Measurements from ENCODE around the gene PTTG2. TPM values are rescaled to one million over a fixed set of nuclear protein-coding genes. Genes with fewer than 3 reads are reported as not detected.

Gene PTTG2
- total RNA-seq, 2 experiments from 2014 or later, result 0.94 to 2.0 TPM

DNA sequence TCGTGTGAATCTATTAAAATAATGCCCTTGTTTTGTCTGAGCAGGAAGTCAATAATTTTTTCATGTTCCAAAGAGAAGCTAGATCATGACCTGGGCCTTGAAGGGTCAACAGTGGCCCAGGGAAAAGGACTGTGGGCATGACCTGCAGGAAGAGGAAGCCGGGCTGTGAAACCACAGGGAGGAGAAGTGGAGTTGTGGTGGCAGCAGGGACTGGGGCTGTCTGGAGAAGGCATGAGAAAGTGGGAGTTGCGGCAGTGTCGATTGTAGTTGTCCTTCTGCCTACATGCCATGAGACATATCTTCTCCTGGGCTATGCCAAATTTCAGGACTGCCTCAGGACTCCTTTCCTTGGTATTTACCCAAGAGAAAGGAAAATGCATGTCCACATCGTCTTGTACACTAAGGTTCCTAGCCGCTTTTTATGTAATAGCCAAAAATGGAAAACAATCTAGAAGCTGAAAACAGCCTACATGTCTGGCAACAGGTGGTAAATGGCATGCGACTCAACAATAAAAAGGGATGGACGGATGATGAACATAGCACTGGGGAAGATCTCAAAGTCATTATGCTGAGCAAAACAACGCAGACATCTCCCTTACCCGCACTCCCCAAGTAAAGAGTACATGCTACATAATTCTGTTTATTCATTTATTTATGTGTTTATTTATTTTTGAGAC is 13.6 kb upstream of the PTTG2 start:
- POLR2A ChIA-PET, result no interaction called here
- peaks cover 45% of the 10 kb centered on the region for H3K36me3 Mint-ChIP-seq
- ATAC-seq (ENCODE audit: low read depth) (no peak), DNase-seq (no peak)
- no peak overlapping the region for H3K27ac Mint-ChIP-seq
- no peaks in the 10 kb centered on the region for H3K27me3 Mint-ChIP-seq
- H3K4me3 Mint-ChIP-seq, result no peak overlapping the region
- peaks cover 14% of the 10 kb centered on the region for H3K9me3 Mint-ChIP-seq
- H3K4me1 Mint-ChIP-seq, result peaks cover 16% of the 10 kb centered on the region

DNA sequence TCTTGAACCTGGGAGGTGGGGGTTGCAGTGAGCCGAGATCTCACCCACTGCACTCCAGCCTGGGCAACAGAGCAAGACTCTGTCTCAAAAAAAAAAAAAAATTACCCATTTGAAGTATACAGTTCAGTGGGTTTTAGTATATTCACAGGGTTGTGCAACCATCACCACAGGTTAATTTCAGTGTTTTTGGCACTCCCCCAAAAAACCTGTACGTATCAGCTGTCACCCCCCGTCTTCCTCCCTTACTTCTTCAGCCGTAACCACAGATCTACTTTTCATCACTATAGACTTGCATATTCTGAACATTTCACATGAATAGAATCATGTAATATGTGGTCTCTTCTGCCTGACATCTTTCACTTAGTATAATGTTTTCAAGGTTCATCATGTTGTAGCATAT is 11.7 kb upstream of the PTTG2 start:
- H3K4me1 Mint-ChIP-seq, result peaks cover 14% of the 10 kb centered on the region
- no peak overlapping the region for H3K4me3 Mint-ChIP-seq
- H3K36me3 Mint-ChIP-seq, result peaks cover 51% of the 10 kb centered on the region
- no peak overlapping the region for H3K27ac Mint-ChIP-seq
- H3K9me3 Mint-ChIP-seq, result peaks cover 8% of the 10 kb centered on the region
- H3K27me3 Mint-ChIP-seq, result no peaks in the 10 kb centered on the region
- DNase-seq (no peak), ATAC-seq (ENCODE audit: low read depth) (no peak)
- POLR2A ChIA-PET, result no interaction called here

DNA sequence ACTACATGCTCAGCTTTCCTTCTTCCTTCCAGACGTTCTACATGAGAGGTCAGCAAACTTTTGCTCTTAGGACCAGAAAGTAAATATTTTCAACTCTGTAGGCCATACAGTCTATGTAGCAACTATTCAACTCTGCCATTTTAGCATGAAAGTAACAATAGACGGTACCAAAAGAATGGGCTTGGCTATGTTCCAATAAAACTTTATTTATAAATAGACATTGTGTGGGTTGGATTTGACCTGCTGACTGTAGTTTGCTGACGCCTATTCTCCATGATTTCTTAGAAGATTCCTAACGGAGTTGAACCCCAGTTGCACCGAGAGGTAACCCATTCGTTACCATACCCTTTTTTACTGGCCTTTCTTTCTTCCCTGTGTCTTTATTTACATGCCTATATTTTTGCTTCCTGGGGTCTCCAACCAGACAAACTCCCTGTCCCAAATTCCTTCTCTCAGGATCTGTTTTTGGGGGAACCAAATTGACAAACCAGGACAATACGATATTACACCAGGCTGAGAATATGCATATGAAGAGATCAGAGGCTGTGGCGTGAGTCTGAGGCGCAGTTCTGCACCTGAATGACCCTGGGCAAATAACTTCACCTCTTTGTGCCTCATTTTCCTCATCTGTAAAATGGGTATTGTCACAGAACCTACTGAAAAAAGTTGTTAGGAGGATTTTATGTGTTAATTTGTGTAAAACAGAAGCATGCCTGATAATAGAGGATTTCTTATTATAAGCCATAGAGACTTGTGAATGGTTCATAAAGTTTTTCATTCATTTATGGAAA is 10.4 kb upstream of the PTTG2 start:
- DNase-seq (no peak), ATAC-seq (ENCODE audit: low read depth) (no peak)
- peaks cover 61% of the 10 kb centered on the region for H3K36me3 Mint-ChIP-seq
- no peak overlapping the region for H3K4me3 Mint-ChIP-seq
- H3K27ac Mint-ChIP-seq, result no peak overlapping the region
- H3K9me3 Mint-ChIP-seq, result peaks cover 9% of the 10 kb centered on the region
- POLR2A ChIA-PET, result no interaction called here
- H3K27me3 Mint-ChIP-seq, result no peaks in the 10 kb centered on the region
- peaks cover 14% of the 10 kb centered on the region for H3K4me1 Mint-ChIP-seq

DNA sequence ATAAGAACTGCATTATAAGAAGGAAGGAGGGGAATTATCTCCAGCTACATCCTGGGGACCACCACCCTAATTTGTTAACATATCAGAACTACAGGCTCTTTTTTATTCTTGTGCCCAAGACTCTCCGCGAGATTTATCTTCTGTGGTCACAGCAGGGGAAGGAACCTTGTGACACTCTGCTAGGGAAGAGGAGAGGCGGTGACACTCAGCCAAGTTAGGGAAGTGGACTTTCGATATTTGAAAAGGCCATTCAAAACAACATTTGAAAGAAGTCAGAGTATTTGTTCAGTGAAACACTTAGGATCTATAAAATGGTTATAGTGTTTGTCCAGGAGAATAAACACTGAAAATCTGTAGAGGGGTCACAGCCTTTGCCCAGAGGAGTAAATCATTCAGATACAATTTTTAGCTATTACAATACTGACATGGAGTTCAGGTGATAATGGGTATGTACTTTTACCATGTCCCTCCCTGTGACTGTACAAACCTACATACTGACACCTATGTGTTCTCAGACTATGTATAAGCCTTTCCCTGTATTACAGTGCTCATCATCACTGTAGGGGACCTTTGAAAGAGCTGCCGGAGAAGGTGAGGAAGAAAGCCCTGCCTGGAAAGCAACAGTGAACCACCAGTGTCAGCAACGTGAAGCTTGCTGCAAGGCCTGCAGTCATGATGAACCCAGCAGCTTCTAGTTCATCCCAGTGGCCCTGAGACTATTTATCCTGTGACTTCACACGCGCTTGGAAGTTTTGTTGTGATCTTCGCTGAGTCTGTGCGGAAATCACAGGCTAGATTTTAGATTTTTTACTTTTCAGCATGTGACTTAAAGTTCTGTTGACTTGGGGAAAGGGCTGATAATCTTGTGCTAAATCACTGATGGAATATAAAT is 8.5 kb upstream of the PTTG2 start:
- Mint-ChIP-seq H3K9me3 (peaks cover 9% of the 10 kb centered on the region), H3K27me3 (no peaks in the 10 kb centered on the region), H3K27ac (no peak overlapping the region), H3K4me3 (no peak overlapping the region), H3K4me1 (peaks cover 7% of the 10 kb centered on the region), H3K36me3 (peaks cover 56% of the 10 kb centered on the region)
- no peak for DNase-seq
- no peak for ATAC-seq (ENCODE audit: low read depth)
- POLR2A ChIA-PET, result no interaction called here

DNA sequence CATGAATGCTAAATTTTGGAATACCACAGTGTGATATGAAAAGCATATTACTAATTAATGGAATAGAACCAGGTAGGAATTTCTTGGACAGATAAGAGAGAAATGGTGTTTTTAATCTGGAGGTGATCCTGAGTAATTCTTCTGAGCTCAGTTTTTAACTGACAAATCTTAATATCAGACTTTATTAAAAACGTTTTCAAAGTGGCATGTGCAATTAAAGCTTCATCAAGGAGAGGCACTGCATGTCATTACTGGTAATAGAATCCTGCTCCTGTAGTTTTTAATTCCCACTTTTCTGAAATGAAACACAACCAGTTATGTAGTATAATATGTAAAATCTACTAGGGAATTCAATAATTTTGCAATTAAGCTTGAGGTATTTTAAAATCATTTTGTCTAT is 7.0 kb upstream of the PTTG2 start:
- H3K36me3 Mint-ChIP-seq, result peaks cover 50% of the 10 kb centered on the region
- peaks cover 9% of the 10 kb centered on the region for H3K9me3 Mint-ChIP-seq
- no peaks in the 10 kb centered on the region for H3K27me3 Mint-ChIP-seq
- no peak overlapping the region for H3K4me3 Mint-ChIP-seq
- DNase-seq (no peak), ATAC-seq (ENCODE audit: low read depth) (no peak)
- peaks cover 7% of the 10 kb centered on the region for H3K4me1 Mint-ChIP-seq
- H3K27ac Mint-ChIP-seq, result no peak overlapping the region
- POLR2A ChIA-PET, result no interaction called here

DNA sequence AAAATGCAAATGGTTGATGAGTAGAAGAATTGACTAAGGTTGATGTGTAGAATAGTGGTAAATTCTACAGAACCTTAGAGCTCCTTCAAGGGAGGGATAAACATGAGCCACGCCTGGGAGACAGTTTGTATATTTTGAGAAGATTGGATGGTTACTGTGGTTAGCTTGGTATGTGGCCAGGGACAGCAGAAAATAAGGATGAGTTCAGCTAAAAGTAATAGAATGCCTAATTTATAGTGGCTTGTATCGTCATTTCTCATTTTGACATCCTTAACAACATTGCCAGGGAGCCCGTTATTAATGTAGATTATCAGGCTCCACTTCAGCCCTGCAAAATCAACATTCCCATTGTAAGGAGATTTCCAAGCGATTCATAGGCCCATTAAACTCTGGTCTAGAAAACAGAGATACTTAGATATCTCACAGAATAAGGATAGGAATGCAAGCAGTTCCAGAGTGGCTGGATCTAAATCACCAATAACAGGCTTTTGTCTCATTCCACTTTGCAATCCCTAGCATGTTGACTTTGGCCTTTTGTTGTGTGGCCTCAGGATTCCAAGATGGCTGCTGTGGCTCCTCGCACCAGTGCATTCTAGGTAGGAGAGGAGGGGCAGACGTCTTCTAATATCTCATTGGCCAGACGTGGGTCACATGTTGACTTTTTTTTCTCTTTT is 6.4 kb upstream of the PTTG2 start:
- Mint-ChIP-seq H3K36me3 (peaks cover 53% of the 10 kb centered on the region), H3K4me3 (no peak overlapping the region), H3K4me1 (peaks cover 4% of the 10 kb centered on the region), H3K27me3 (no peaks in the 10 kb centered on the region), H3K9me3 (peaks cover 8% of the 10 kb centered on the region), H3K27ac (no peak overlapping the region)
- POLR2A ChIA-PET, result no interaction called here
- ATAC-seq (ENCODE audit: low read depth), result no peak
- DNase-seq, result no peak

DNA sequence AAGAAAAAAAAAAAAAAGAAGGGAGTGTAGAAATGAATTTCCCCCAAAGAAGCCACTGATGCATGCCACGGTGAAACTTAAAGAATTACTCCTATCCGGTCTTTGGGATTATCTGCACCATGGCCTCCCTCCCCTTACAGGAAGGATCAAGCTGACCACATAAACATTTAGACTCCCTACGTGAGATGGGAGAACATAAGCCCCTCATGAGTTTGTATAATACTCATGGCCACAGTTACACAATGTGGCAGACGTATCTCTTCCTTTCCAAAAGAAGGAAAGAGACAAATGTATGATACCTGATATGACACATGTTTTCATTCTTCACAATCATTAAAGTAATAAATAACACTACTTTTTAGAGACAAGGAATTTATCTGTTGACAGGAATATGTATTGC is 3.3 kb upstream of the PTTG2 start:
- Mint-ChIP-seq H3K4me3 (no peak overlapping the region), H3K27me3 (no peaks in the 10 kb centered on the region), H3K4me1 (no peaks in the 10 kb centered on the region), H3K9me3 (peaks cover 4% of the 10 kb centered on the region), H3K36me3 (peaks cover 38% of the 10 kb centered on the region), H3K27ac (no peak overlapping the region)
- POLR2A ChIA-PET, result no interaction called here
- ATAC-seq (ENCODE audit: low read depth) (no peak), DNase-seq (no peak)

DNA sequence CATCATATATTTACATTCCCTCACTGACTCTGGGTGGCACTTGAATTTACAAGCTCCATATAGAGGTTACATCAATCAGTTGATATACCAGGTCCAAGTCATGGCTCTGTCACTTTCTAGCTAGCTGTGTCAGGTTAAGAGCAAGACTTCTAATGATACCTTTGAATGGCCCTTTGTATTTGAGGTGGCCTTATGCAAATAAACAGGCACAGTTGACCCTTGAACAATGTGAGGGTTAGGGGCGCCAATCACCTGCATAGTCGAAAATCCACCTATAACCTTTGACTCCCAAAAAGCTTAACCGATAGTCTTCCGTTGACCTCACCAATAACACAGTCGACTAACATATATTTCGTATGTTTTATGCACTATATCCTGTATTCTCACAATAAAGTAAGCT is 1.3 kb upstream of the PTTG2 start:
- POLR2A ChIA-PET, result no interaction called here
- Mint-ChIP-seq H3K27me3 (no peaks in the 10 kb centered on the region), H3K36me3 (peaks cover 22% of the 10 kb centered on the region), H3K4me1 (peaks cover 1% of the 10 kb centered on the region), H3K9me3 (peaks cover 2% of the 10 kb centered on the region), H3K4me3 (no peak overlapping the region), H3K27ac (no peak overlapping the region)
- no peak for DNase-seq
- no peak for ATAC-seq (ENCODE audit: low read depth)

DNA sequence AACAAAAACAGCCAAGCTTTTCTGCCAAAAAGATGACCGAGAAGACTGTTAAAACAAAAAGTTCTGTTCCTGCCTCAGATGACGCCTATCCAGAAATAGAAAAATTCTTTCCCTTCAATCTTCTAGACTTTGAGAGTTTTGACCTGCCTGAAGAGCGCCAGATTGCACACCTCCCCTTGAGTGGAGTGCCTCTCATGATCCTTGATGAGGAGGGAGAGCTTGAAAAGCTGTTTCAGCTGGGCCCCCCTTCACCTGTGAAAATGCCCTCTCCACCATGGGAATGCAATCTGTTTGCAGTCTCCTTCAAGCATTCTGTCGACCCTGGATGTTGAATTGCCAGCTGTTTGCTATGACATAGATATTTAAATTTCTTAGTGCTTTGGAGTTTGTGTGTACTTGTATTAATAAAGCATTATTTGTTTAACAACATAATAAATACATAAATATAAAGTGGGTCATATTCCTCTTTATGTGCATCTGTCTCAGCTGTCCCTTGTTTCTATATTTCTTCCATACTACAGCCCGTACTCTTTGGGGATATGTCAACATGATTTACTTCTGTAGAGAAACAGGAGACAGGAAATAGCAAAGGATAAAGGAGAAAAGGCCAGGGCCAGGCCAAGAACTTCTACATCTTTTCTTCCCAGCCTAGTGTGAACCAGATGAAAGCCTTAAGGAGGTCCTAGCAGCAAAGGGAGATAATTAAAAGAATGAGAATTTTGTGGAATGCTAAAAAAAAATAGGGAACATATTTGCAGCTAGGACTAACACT is 667 bp downstream of the PTTG2 start:
- H3K4me1 Mint-ChIP-seq, result peaks cover 3% of the 10 kb centered on the region
- DNase-seq (no peak), ATAC-seq (ENCODE audit: low read depth) (no peak)
- H3K4me3 Mint-ChIP-seq, result no peak overlapping the region
- H3K27ac Mint-ChIP-seq, result no peak overlapping the region
- peaks cover 13% of the 10 kb centered on the region for H3K36me3 Mint-ChIP-seq
- POLR2A ChIA-PET, result no interaction called here
- H3K27me3 Mint-ChIP-seq, result no peaks in the 10 kb centered on the region
- H3K9me3 Mint-ChIP-seq, result peaks cover 2% of the 10 kb centered on the region

DNA sequence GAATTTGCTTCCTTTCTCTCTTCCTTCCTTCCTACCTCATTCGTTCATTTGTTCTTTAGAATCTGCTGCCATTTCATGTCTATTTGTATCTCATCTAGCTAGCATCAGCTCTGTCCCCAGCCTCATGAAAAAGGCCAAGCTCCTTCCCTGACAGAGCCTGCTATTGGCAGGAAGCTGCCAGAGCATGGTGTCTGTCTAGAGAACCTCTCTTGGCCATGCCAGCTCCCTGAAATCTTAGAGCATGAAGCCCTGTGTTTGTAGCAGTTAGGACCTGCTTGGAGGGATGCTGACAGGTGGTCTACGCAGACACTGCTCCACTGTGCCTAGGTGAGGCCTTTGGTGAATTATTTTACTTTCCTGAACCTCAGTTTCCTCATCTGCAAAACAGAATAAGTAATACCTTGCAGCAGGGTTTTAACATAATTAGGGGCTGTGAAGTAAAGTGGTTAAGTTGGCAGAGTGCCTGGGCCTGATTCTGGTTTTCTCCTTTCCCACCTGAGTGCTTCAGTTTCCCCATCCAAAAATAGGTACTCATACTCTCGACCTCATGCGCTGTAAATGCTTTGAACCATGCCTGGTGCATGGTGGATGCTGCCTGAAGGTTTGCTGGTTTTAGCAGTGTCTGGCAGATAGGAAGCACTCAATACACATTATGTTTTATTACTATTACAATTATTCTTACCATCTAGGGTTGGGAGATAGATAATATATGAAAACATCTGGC is 4.7 kb downstream of the PTTG2 start:
- H3K27ac Mint-ChIP-seq, result no peak overlapping the region
- peaks cover 12% of the 10 kb centered on the region for H3K36me3 Mint-ChIP-seq
- POLR2A ChIA-PET, result no interaction called here

DNA sequence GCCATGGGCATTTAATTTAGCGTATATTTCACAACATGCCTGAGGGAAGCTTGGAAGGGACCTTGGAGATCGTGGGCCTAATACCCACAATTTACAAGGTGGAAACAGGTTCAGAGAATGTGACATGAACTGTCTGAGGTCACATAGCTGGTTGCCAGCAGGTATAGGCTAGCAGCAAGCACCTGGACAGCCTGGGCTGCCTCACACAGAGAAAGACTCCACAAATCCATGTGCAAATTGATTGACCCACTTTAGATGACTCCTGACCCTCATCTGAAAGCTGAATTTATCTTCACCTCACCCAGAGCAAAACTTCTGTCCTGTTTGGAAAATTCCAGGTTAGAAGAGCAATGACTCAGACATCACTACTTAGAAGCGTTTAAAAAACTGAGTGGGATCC is 5.8 kb downstream of the PTTG2 start:
- no peak overlapping the region for H3K4me3 Mint-ChIP-seq
- H3K27ac Mint-ChIP-seq, result no peak overlapping the region
- H3K36me3 Mint-ChIP-seq, result peaks cover 17% of the 10 kb centered on the region
- no peaks in the 10 kb centered on the region for H3K27me3 Mint-ChIP-seq
- H3K9me3 Mint-ChIP-seq, result peaks cover 1% of the 10 kb centered on the region
- ATAC-seq (ENCODE audit: low read depth), result no peak
- POLR2A ChIA-PET, result no interaction called here
- DNase-seq, result no peak
- H3K4me1 Mint-ChIP-seq, result peaks cover 9% of the 10 kb centered on the region

More for the DNA sequence above, 4.7 kb downstream of the PTTG2 start:
- Mint-ChIP-seq H3K9me3 (no peaks in the 10 kb centered on the region), H3K4me1 (peaks cover 5% of the 10 kb centered on the region), H3K27me3 (no peaks in the 10 kb centered on the region), H3K4me3 (no peak overlapping the region)
- ATAC-seq (ENCODE audit: low read depth) (no peak), DNase-seq (no peak)

DNA sequence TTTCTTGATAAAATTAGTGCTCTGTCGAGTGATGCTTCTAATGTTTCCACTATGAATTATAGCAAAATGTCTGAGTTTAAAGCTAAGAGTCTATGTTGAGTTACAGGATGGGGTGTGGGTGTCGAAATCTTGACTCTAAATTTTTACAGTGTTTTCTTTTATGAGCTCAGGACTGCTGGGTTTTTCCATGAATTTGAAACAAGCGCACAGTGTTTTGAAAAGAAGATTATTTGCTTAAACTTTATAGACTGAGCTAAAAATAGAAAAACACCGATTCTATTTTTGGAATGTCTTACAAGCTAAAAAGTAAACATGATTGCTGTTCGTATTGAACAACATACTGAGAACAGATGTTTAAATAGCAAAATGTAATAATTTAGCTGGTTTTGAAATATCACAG is 7.5 kb downstream of the PTTG2 start:
- POLR2A ChIA-PET, result no interaction called here
- H3K4me3 Mint-ChIP-seq, result no peak overlapping the region
- peaks cover 12% of the 10 kb centered on the region for H3K4me1 Mint-ChIP-seq
- H3K27ac Mint-ChIP-seq, result no peak overlapping the region
- no peaks in the 10 kb centered on the region for H3K27me3 Mint-ChIP-seq
- ATAC-seq (ENCODE audit: low read depth) (no peak), DNase-seq (no peak)
- H3K9me3 Mint-ChIP-seq, result peaks cover 1% of the 10 kb centered on the region
- peaks cover 19% of the 10 kb centered on the region for H3K36me3 Mint-ChIP-seq

Measured in activated naive CD8-positive, alpha-beta T cell treated with anti-CD3 and anti-CD28 coated beads, Interleukin-2, amount 10 ng/mL, durations not matched to agents 7 days and 5 days (primary cell).